Nephron progenitor cell (in vitro differentiated cells): ENCODE results near the gene STK32A.
"Not testable (repeated sequence)": the region's sequence is repeated elsewhere in the genome, so short reads cannot be mapped to it uniquely, and the experiment has no call there.

Experiments
- DNase-seq: peaks from one replicate; pipeline ENCODE4 v3.0.0; 2021
- H3K27ac Mint-ChIP-seq: 2 replicates; pipeline ENCODE4 v1.8.0; 2021; ENCODE audit warnings: mild to moderate bottlenecking, moderate library complexity, mixed read lengths
- H3K27me3 Mint-ChIP-seq: 2 replicates; pipeline ENCODE4 v1.8.0; 2021; ENCODE audit warnings: mild to moderate bottlenecking, low read depth, mixed read lengths; ENCODE audit not compliant: poor library complexity
- H3K36me3 Mint-ChIP-seq: 2 replicates; pipeline ENCODE4 v1.8.0; 2021; ENCODE audit warnings: low read depth, mixed read lengths
- H3K4me1 Mint-ChIP-seq: 2 replicates; pipeline ENCODE4 v1.8.0; 2021; ENCODE audit warnings: mixed read lengths
- H3K4me3 Mint-ChIP-seq: 2 replicates; pipeline ENCODE4 v1.8.0; 2021; ENCODE audit warnings: mild to moderate bottlenecking, moderate library complexity, mixed read lengths
- H3K9me3 Mint-ChIP-seq: 2 replicates; pipeline ENCODE4 v1.8.0; 2021; ENCODE audit warnings: mild to moderate bottlenecking, moderate library complexity, mixed read lengths
- TF ChIP-seq, protein P1 (sequence below): fragments of 200-600 bp; sonication (generic); IDR thresholded peaks from 2 replicates; pipeline ENCODE4 v1.5.0; 2021; ENCODE audit warnings: antibody characterized with exemption

The STK32A gene

DNA sequence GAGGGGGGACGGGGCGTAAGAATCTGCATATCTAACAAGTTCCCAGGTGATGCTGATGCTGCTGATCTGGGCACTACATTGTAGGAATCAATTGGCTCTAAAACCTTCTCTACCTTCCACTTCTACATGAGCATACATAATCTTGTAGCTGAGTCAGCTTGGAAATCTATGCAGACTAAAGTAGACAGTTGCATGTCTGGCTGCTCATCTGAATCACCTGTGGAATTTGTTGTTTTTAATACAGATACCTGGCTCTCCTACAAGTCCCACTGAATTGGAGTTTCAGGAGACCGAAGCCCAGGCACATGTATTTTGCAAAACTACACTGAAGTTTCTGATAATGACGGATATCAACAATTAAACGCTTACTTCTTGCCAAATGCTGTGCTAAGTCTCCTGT lies 113.6 kb downstream of the STK32A start:
- H3K4me3 Mint-ChIP-seq = no peak overlapping the region
- TF ChIP-seq, protein P1, sequence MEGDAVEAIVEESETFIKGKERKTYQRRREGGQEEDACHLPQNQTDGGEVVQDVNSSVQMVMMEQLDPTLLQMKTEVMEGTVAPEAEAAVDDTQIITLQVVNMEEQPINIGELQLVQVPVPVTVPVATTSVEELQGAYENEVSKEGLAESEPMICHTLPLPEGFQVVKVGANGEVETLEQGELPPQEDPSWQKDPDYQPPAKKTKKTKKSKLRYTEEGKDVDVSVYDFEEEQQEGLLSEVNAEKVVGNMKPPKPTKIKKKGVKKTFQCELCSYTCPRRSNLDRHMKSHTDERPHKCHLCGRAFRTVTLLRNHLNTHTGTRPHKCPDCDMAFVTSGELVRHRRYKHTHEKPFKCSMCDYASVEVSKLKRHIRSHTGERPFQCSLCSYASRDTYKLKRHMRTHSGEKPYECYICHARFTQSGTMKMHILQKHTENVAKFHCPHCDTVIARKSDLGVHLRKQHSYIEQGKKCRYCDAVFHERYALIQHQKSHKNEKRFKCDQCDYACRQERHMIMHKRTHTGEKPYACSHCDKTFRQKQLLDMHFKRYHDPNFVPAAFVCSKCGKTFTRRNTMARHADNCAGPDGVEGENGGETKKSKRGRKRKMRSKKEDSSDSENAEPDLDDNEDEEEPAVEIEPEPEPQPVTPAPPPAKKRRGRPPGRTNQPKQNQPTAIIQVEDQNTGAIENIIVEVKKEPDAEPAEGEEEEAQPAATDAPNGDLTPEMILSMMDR = no peak
- H3K9me3 Mint-ChIP-seq = no peaks in the 10 kb centered on the region
- H3K4me1 Mint-ChIP-seq = peaks cover 7% of the 10 kb centered on the region
- peaks cover 3% of the 10 kb centered on the region for H3K27me3 Mint-ChIP-seq
- no peak for DNase-seq
- H3K27ac Mint-ChIP-seq = no peak overlapping the region
- no peaks in the 10 kb centered on the region for H3K36me3 Mint-ChIP-seq

DNA sequence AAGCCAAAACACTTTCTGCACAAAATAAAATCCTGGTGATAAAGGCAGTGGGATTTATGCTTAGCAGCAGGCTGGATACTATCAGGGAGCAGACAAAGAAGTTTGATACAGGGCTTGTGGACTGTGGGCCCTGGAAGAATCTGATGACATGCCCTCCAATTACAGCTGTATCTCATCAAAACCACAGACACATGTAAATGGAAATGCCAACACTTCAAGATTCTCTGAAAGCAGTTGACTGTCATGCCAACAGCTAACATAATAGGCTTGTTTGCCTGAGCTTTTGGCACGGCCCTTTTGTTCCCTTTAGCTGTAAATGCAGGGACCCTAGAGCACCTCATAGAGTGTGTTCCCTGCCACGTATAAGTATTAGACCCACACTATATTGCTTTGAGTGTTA lies 114.4 kb downstream of the STK32A start:
- H3K9me3 Mint-ChIP-seq = no peaks in the 10 kb centered on the region
- no peaks in the 10 kb centered on the region for H3K36me3 Mint-ChIP-seq
- no peak overlapping the region for H3K27ac Mint-ChIP-seq
- no peak for DNase-seq
- peaks cover 7% of the 10 kb centered on the region for H3K4me1 Mint-ChIP-seq
- no peak overlapping the region for H3K4me3 Mint-ChIP-seq
- H3K27me3 Mint-ChIP-seq = peaks cover 3% of the 10 kb centered on the region
- TF ChIP-seq, protein P1 = no peak

DNA sequence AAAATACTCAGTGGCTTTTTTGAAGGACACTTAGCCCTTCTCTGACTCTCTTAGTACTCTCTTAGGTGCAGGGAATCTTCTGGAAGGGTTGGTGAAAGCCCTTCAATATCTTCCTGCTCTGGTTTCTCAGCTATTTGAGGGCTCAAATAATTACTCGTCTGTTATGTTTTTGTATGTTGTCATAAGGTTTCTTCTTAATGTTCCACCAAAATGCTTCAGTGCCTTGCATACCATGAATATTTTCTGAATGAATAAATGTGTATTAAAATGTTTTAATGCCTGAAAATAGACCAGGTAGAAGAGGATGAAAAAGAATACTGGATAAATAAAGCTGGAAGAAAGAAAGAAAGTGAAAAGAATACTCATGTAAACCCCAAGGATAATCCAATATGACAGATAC lies 124.3 kb downstream of the STK32A start:
- Mint-ChIP-seq H3K4me1 (peaks cover 10% of the 10 kb centered on the region), H3K9me3 (peaks cover 4% of the 10 kb centered on the region), H3K36me3 (peaks cover 2% of the 10 kb centered on the region), H3K27ac (no peak overlapping the region), H3K27me3 (no peaks in the 10 kb centered on the region), H3K4me3 (no peak overlapping the region)
- TF ChIP-seq, protein P1 = no peak
- no peak for DNase-seq

DNA sequence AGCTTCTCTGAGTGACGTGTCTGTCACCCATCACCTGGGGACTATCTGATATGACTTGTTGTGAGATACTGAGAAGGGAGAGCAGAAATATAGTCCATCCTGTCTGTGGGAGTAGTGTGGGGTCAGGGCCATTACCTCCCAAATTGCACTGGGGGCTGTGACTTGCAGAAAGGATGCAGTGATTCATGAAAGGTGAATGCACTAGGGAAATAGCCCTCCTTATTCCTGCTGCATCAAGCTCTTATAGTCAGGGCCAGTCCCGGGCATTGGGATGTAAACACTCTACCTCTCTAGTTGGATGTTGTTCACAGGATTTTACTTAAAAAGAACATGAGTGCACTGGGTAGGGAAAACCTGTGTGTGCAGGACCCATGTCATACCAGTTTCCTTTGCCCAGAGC lies 124.8 kb downstream of the STK32A start:
- peaks cover 5% of the 10 kb centered on the region for H3K36me3 Mint-ChIP-seq
- DNase-seq = no peak
- peaks cover 13% of the 10 kb centered on the region for H3K4me1 Mint-ChIP-seq
- peaks cover 8% of the 10 kb centered on the region for H3K9me3 Mint-ChIP-seq
- H3K27me3 Mint-ChIP-seq = no peaks in the 10 kb centered on the region
- no peak overlapping the region for H3K27ac Mint-ChIP-seq
- H3K4me3 Mint-ChIP-seq = no peak overlapping the region
- TF ChIP-seq, protein P1 = no peak

DNA sequence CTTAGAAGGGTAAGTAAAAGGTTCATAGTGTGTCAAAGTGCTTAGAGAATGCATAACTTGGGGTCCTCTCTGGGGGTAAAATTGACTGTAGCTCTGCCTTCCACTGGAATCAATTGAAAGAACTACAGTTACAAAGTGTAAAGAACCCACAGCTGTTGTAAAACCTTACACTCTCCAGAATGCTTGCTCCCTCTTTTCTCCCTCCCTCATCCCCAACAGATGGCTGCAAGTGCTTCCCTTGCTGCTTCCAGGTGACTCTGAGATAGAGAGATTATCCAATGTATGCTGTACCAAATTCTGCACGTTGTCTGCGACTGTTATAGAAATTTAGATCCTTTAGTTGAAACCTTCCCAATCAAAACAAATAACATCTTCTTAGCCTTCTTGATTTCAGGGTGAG lies 126.0 kb downstream of the STK32A start:
- peaks cover 19% of the 10 kb centered on the region for H3K4me1 Mint-ChIP-seq
- no peak overlapping the region for H3K27ac Mint-ChIP-seq
- DNase-seq = no peak
- H3K4me3 Mint-ChIP-seq = no peak overlapping the region
- peaks cover 5% of the 10 kb centered on the region for H3K36me3 Mint-ChIP-seq
- peaks cover 13% of the 10 kb centered on the region for H3K9me3 Mint-ChIP-seq
- H3K27me3 Mint-ChIP-seq = no peaks in the 10 kb centered on the region
- TF ChIP-seq, protein P1 = no peak

DNA sequence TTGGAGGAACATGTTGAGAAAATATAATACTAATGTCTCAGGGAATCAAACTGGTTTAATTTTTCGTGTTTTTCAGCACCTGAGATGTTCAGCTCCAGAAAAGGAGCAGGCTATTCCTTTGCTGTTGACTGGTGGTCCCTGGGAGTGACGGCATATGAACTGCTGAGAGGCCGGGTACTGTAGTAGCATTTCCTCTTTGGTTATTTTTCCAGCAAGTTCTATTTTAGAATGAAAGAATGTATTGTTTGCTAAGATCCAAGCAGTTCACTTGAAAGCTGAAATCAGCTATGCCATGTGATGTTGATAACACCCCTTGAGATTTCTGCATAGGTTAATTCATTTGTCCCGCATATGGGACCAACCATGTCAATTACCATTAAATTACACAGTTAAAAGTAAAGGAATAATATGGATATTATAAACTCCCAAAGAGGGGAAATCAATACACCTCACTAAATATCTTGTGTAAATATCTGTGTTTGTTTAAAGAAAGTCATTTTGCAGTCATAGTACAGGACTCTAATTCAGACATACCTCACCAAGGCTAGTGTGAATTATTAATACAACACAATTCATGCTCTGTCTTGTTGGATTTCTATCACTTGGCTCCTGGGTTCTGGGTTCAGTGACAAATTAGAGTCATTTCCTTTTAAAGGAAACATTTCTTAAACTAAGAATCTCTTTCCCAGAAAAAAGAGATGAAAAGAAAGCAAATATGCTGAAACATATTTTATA lies 126.8 kb downstream of the STK32A start:
- Mint-ChIP-seq H3K4me3 (no peak overlapping the region), H3K9me3 (peaks cover 13% of the 10 kb centered on the region), H3K36me3 (peaks cover 5% of the 10 kb centered on the region), H3K27ac (no peak overlapping the region), H3K4me1 (peaks cover 23% of the 10 kb centered on the region), H3K27me3 (no peaks in the 10 kb centered on the region)
- TF ChIP-seq, protein P1 = no peak
- no peak for DNase-seq

DNA sequence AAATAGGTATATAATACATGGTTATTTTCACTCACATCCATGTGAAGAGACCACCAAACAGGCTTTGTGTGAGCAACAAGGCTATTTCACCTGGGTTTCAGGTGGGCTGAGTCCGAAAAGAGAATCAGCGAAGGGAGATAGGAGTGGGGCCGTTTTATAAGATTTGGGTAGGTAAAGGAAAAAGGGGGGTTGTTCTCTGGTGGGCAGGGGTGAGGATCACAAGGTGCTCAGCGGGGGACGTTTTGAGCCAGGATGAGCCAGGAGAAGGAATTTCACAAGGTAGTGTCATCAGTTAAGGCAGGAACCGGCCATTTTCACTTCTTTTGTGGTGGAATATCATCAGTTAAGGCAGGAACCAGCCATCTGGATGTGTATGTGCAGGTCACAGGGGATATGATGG lies 132.6 kb downstream of the STK32A start:
- not testable (repeated sequence) for DNase-seq, H3K4me3 Mint-ChIP-seq
- H3K4me1 Mint-ChIP-seq = peaks cover 28% of the 10 kb centered on the region

More for the DNA sequence above, 132.6 kb downstream of the STK32A start:
- not testable (repeated sequence) for H3K36me3 Mint-ChIP-seq, H3K27ac Mint-ChIP-seq, H3K27me3 Mint-ChIP-seq
- H3K9me3 Mint-ChIP-seq = peaks cover 13% of the 10 kb centered on the region
